Measurements from ENCODE around the gene SLFN11. TPM values are rescaled to one million over a fixed set of nuclear protein-coding genes. Genes with fewer than 3 reads are reported as not detected.

The SLFN11 gene
- total and polyA plus RNA-seq, 2 of the 8 experiments (the other 6 are each of a cell fraction or from before 2014, with no cell fraction given): 0.11 to 0.28 TPM

DNA sequence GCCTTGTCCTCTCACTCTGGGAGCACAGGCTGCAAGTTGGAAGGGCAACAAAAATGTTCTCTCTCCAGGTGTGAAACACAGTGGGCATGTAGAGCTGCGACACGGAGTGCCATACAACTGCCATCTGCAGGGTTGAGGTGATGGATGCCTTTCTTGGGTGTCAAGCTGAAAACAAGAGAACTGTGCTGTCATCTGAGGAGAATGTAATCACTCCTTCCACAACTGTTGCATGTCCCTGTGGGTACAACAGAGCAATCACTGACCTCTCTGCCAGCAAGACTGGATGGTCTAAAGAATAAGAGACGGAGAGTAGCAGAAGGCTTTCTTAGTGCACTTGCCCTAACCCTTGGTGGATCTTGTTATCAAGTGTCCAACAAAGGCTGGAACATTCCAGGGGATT, 29.2 kb downstream of the SLFN11 start:
- Histone ChIP-seq H2BK120ac (replicated peaks; ENCODE audit: low read depth, low read length) (no peak overlapping the region), H3K36me3 (ENCODE audit: control insufficient read depth in 2 of 4, insufficient read depth in 4 of 4, low read length in 3 of 4) (no peaks in the 10 kb centered on the region), H2AFZ (ENCODE audit: low read length) (no peak overlapping the region), H3K23ac (ENCODE audit: insufficient read length) (no peak overlapping the region), H2BK5ac (ENCODE audit: low read depth, low read length) (no peak overlapping the region), H2BK12ac (ENCODE audit: low read depth, low read length) (no peak overlapping the region), H3K18ac (ENCODE audit: extremely low read depth, low read length) (no peak overlapping the region), H3K27me3 (replicated peaks in 1 of 4; ENCODE audit: control insufficient read depth in 3 of 4, extremely low read depth in 1 of 4, insufficient read depth in 3 of 4, low read length in 3 of 4) (peaks cover 12 to 53% (median 41%) of the 10 kb centered on the region in 4 experiments), H4K91ac (replicated peaks; ENCODE audit: insufficient read length, low read length) (no peak overlapping the region), H3K9ac (replicated peaks in 1 of 4; ENCODE audit: extremely low read depth in 1 of 4, low read depth in 3 of 4, low read length in 3 of 4) (no peak overlapping the region), H2BK15ac (ENCODE audit: low read length) (no peak overlapping the region), H3K4ac (replicated peaks; ENCODE audit: insufficient read length, low read depth, low read length) (no peak overlapping the region), H3K79me2 (ENCODE audit: control insufficient read depth in 1 of 2, insufficient read depth in 2 of 2, low read length in 2 of 2) (no peaks in the 10 kb centered on the region), H3K4me3 (ENCODE audit: extremely low read depth in 1 of 4, insufficient read depth in 2 of 4, low read depth in 3 of 4, low read length in 4 of 4) (no peak overlapping the region), H4K5ac (ENCODE audit: insufficient read length, low read depth, low read length) (no peak overlapping the region), H3K56ac (replicated peaks; ENCODE audit: insufficient read length, low read depth, low read length) (no peak overlapping the region), H3K9me3 (ENCODE audit: insufficient read depth in 2 of 2, low read depth in 1 of 2, low read length in 1 of 2) (peaks cover 0 to 4% of the 10 kb centered on the region in 2 experiments; a peak in 1 of 4 replicates), H3K27ac (ENCODE audit: low read depth, low read length) (no peak overlapping the region), H3K4me2 (ENCODE audit: insufficient read depth in 1 of 2, low read depth in 2 of 2, low read length in 2 of 2) (no peak overlapping the region), H3K4me1 (replicated peaks in 1 of 4; ENCODE audit: control insufficient read depth in 3 of 4, insufficient read depth in 4 of 4, low read length in 3 of 4) (peaks cover 0 to 3% (median under 1%) of the 10 kb centered on the region in 4 experiments; a peak in 2 of 7 replicates), H4K8ac (ENCODE audit: extremely low read depth, insufficient read depth, low read length) (no peak overlapping the region), H3K79me1 (ENCODE audit: low read depth, low read length) (no peaks in the 10 kb centered on the region), H3K23me2 (ENCODE audit: low read depth, low read length) (peaks cover 15% of the 10 kb centered on the region), H3K14ac (ENCODE audit: insufficient read length) (no peak overlapping the region), H4K20me1 (replicated peaks in 1 of 2; ENCODE audit: control insufficient read depth in 1 of 2, insufficient read depth in 2 of 2, low read length in 2 of 2) (no peaks in the 10 kb centered on the region), H2BK20ac (ENCODE audit: low read length) (no peak overlapping the region), H2AK5ac (ENCODE audit: low read depth, low read length) (0 out of 2 replicates have a peak overlapping the region, but pooled peaks have one; percentile 83)
- ChIA-PET CTCF (ENCODE audit: partially characterized antibody) (no interaction called here), POLR2A (ENCODE audit: partially characterized antibody) (no interaction called here)
- no peak for DNase-seq (ENCODE audit: low read depth in 1 of 2, low spot score in 2 of 2)
- 62% methylated on average over 3 of the region's 3 CpGs; no CpG with 5 or more reads in 1 of the 2 experiments for WGBS, 2 experiments (ENCODE audit: extremely low coverage in 1 of 2, insufficient coverage in 1 of 2, insufficient read length in 1 of 2, insufficient replicate concordance in 2 of 2, low coverage in 1 of 2, low lambda C conversion rate in 2 of 2, missing lambda C conversion rate in 1 of 2)
- FAIRE-seq: no peak
- TF ChIP-seq HDAC2 (IDR thresholded peaks at IDR 0.05; ENCODE audit: borderline replicate concordance in 1 of 2, low read depth in 2 of 2, low read length in 2 of 2): no peak
- no peak for TF ChIP-seq TAF7 (optimal IDR thresholded peaks at IDR 0.05; ENCODE audit: borderline replicate concordance, low read depth, low read length)
- TF ChIP-seq ASH2L (IDR thresholded peaks at IDR 0.05; ENCODE audit: low read length): no peak
- TF ChIP-seq EP300 (IDR thresholded peaks at IDR 0.05; ENCODE audit: borderline replicate concordance in 1 of 2, low read depth in 2 of 2, low read length in 2 of 2): no peak
- TF ChIP-seq, protein P1, sequence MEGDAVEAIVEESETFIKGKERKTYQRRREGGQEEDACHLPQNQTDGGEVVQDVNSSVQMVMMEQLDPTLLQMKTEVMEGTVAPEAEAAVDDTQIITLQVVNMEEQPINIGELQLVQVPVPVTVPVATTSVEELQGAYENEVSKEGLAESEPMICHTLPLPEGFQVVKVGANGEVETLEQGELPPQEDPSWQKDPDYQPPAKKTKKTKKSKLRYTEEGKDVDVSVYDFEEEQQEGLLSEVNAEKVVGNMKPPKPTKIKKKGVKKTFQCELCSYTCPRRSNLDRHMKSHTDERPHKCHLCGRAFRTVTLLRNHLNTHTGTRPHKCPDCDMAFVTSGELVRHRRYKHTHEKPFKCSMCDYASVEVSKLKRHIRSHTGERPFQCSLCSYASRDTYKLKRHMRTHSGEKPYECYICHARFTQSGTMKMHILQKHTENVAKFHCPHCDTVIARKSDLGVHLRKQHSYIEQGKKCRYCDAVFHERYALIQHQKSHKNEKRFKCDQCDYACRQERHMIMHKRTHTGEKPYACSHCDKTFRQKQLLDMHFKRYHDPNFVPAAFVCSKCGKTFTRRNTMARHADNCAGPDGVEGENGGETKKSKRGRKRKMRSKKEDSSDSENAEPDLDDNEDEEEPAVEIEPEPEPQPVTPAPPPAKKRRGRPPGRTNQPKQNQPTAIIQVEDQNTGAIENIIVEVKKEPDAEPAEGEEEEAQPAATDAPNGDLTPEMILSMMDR (IDR thresholded peaks at IDR 0.05; ENCODE audit: control extremely low read depth in 1 of 3, insufficient read depth in 1 of 3, low read depth in 1 of 3, low read length in 3 of 3): no peak
- no peak for TF ChIP-seq GTF2F1 (IDR thresholded peaks at IDR 0.05; ENCODE audit: borderline replicate concordance, low read depth, low read length)
- TF ChIP-seq RFX5 (IDR thresholded peaks at IDR 0.05; ENCODE audit: borderline replicate concordance, low read depth, low read length): no peak
- TF ChIP-seq ZNF274 (IDR thresholded peaks at IDR 0.05; ENCODE audit: borderline replicate concordance, extremely low read depth, low read length): no peak

All from H1 (cell line).